ENCODE measurements around the gene SLC6A9.

SLC6A9 gene

GRCh38 chr1:43997295-43997999 is 33.8 kb downstream of the SLC6A9 start:
- DNase-seq (ENCODE audit: low read depth): no peak
- TF ChIP-seq, protein P1, sequence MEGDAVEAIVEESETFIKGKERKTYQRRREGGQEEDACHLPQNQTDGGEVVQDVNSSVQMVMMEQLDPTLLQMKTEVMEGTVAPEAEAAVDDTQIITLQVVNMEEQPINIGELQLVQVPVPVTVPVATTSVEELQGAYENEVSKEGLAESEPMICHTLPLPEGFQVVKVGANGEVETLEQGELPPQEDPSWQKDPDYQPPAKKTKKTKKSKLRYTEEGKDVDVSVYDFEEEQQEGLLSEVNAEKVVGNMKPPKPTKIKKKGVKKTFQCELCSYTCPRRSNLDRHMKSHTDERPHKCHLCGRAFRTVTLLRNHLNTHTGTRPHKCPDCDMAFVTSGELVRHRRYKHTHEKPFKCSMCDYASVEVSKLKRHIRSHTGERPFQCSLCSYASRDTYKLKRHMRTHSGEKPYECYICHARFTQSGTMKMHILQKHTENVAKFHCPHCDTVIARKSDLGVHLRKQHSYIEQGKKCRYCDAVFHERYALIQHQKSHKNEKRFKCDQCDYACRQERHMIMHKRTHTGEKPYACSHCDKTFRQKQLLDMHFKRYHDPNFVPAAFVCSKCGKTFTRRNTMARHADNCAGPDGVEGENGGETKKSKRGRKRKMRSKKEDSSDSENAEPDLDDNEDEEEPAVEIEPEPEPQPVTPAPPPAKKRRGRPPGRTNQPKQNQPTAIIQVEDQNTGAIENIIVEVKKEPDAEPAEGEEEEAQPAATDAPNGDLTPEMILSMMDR (IDR thresholded peaks at IDR 0.05; ENCODE audit: insufficient read depth, low read depth, low read length, missing control alignments): no peak
- H3K4me3 ChIP-seq (ENCODE audit: low read depth, low read length): no peak overlapping the region

DNA sequence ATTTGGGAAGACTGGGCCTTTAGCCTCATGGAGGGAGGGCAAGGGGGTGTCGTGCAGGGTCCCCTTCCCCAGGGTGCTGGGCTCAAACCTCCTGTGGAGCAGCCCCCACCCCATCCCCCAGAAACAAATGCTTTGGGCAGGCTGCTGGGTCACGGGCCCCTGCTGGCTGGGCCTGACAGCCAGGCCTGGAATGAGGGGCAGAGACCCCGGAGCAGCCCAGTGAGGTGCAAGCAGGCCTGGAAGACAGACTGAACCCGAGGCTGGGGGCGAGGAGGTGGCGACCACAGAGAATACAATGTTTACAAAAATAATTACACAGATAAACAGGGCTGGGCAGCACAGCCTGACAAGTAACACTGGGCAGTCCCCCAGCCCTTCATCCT is 34.5 kb downstream of the SLC6A9 start:
- TF ChIP-seq, protein P1 (IDR thresholded peaks at IDR 0.05; ENCODE audit: insufficient read depth, low read depth, low read length, missing control alignments): no peak
- no peak for DNase-seq (ENCODE audit: low read depth)
- H3K4me3 ChIP-seq (ENCODE audit: low read depth, low read length): no peak overlapping the region

GRCh38 chr1:43995984-43996732 is 35.1 kb downstream of the SLC6A9 start:
- no peak for DNase-seq (ENCODE audit: low read depth)
- TF ChIP-seq, protein P1 (IDR thresholded peaks at IDR 0.05; ENCODE audit: insufficient read depth, low read depth, low read length, missing control alignments): no peak

DNA sequence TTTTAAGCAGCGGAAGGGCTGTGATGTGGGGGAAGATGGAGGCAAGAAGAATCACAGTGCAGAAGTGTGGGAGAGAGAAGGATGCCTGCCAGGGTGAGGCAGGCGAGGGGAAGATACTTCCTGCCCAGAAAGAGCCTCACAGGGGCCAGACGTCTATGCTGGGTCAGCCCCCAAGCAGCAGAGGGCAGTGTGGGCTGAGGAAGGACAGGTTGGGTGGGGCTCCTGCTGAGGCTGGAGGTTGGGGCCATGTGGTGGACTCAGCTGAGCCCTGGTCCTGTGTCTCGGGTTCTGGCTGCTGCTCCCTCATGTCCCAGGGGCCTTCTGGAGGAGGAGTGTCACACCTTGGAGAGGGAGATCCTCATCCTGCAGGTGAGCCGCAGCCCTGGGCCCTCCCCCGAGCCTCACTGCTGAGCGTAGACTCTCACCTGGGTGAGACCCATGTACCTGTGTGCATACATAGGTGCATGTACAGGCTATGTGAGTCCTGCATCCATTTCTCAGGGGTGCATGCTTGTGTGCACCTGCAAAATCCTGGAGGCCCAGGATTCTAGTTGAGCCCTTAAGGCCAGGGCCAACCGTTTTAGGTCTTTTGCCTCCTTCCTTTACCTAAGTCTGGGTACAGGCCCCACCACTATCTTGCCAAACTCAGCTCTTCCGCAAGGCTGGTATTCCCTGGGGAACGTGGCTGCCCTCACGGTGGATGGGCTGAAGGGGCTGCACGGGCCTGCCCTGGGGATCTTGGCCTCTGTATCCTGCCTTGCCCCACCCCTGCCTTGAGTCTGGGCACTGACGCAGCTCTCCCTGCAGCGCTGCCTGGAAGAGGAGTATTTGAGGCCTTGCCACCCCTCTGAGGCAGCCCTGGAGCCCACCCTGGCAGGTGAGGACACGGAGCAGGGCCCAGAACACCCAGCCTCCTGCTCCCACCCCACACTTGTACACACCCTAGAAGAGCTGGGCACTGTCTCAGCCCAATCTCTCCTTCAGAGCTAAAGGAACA is 36.2 kb downstream of the SLC6A9 start:
- no peak overlapping the region for H3K4me3 ChIP-seq (ENCODE audit: low read depth, low read length)
- peak; percentile 53 for DNase-seq (ENCODE audit: low read depth)
- TF ChIP-seq, protein P1 (IDR thresholded peaks at IDR 0.05; ENCODE audit: insufficient read depth, low read depth, low read length, missing control alignments): peak; percentile 34

More at GRCh38 chr1:43995984-43996732, 35.1 kb downstream of the SLC6A9 start:
- no peak overlapping the region for H3K4me3 ChIP-seq (ENCODE audit: low read depth, low read length)

- no peak for DNase-seq (ENCODE audit: low read depth)
- no peak overlapping the region for H3K4me3 ChIP-seq (ENCODE audit: low read depth, low read length)
- TF ChIP-seq, protein P1 (IDR thresholded peaks at IDR 0.05; ENCODE audit: insufficient read depth, low read depth, low read length, missing control alignments): no peak
Measured at GRCh38 chr1:43994071-43994470, 37.2 kb downstream of the SLC6A9 start.

- TF ChIP-seq, protein P1 (IDR thresholded peaks at IDR 0.05; ENCODE audit: insufficient read depth, low read depth, low read length, missing control alignments): no peak
- H3K4me3 ChIP-seq (ENCODE audit: low read depth, low read length): no peak overlapping the region
- DNase-seq (ENCODE audit: low read depth): no peak
Measured at GRCh38 chr1:43993206-43993914, 37.9 kb downstream of the SLC6A9 start.
